OCI-M1 (cell line): Measurements from ENCODE around the gene CFAP100.

Experiments used
- DNase-seq: peaks from one replicate; lab custom pipeline; 2025; lab: John Stamatoyannopoulos, UW

CFAP100 gene

GRCh38 chr3:126424039-126424717 is 29.5 kb downstream of the CFAP100 start:
- DNase-seq: no peak

- no peak for DNase-seq
Observed at GRCh38 chr3:126424751-126425150, 30.0 kb downstream of the CFAP100 start.

- no peak for DNase-seq
Observed at GRCh38 chr3:126431103-126431534, 36.4 kb downstream of the CFAP100 start.

- DNase-seq: no peak
Observed at GRCh38 chr3:126432361-126433104, 37.8 kb downstream of the CFAP100 start.

GRCh38 chr3:126433105-126433430 is 38.4 kb downstream of the CFAP100 start:
- no peak for DNase-seq

- no peak for DNase-seq
Observed at GRCh38 chr3:126433496-126434263, 39.0 kb downstream of the CFAP100 start.

- no peak for DNase-seq
Observed at GRCh38 chr3:126434264-126434590, 39.5 kb downstream of the CFAP100 start.

- no peak for DNase-seq
Observed at GRCh38 chr3:126434931-126435411, 40.3 kb downstream of the CFAP100 start.

- no peak for DNase-seq
Observed at GRCh38 chr3:126435456-126436315, 41.0 kb downstream of the CFAP100 start.

- DNase-seq: no peak
Observed at GRCh38 chr3:126436826-126437717, 42.4 kb downstream of the CFAP100 start.

- DNase-seq: no peak
Observed at GRCh38 chr3:126438186-126438585, 43.5 kb downstream of the CFAP100 start.

GRCh38 chr3:126438746-126439145 is 44.0 kb downstream of the CFAP100 start:
- no peak for DNase-seq

- DNase-seq: no peak
Observed at GRCh38 chr3:126439346-126439967, 44.7 kb downstream of the CFAP100 start.

GRCh38 chr3:126439968-126440708 is 45.4 kb downstream of the CFAP100 start:
- DNase-seq: no peak

- no peak for DNase-seq
Observed at GRCh38 chr3:126440709-126440995, 45.9 kb downstream of the CFAP100 start.

GRCh38 chr3:126441256-126441880 is 46.7 kb downstream of the CFAP100 start:
- no peak for DNase-seq

- no peak for DNase-seq
Observed at GRCh38 chr3:126442094-126442855, 47.6 kb downstream of the CFAP100 start.

GRCh38 chr3:126442856-126443242 is 48.1 kb downstream of the CFAP100 start:
- DNase-seq: no peak

GRCh38 chr3:126445506-126445905 is 50.8 kb downstream of the CFAP100 start:
- DNase-seq: no peak
